IMR-90 (cell line): ENCODE results near the gene TRMT11. TPM values are rescaled to one million over a fixed set of nuclear protein-coding genes. Genes with fewer than 3 reads are reported as not detected.
A peak's percentile ranks its signal among the peaks of the same experiment; 100 is the strongest.

Experiments
- ATAC-seq: fragments of 200-7000 bp; cut with Tn5 transposase; 2 replicates; pipeline ENCODE4 v1.9.1; 2020; ENCODE audit warnings: low read depth, mild to moderate bottlenecking, moderate library complexity
- BruUV-seq: library from RNA; stranded (reverse); fragments of 400-500 nt; replicated peaks from 2 replicates; lab custom pipeline; 2021; lab: Mats Ljungman, UMichigan
- CTCF ChIA-PET: fragments of 300-600 bp; formaldehyde crosslinking; extraction: SDS; loops from one replicate; lab custom pipeline; 2021; ENCODE audit warnings: antibody characterized with exemption; lab: Yijun Ruan, JAX
- POLR2A ChIA-PET: fragments of 300-600 bp; sonication (Branson Sonifier 250); formaldehyde crosslinking; loops from one replicate; lab custom pipeline; 2022; ENCODE audit warnings: antibody characterized with exemption; ENCODE audit not compliant: unreplicated experiment; lab: Charles Lee
- DNase-seq: peaks from one replicate; pipeline ENCODE4 v3.0.0; 2013
- H2AFZ ChIP-seq: replicated peaks from 2 replicates; pipeline ENCODE3; 2013; ENCODE audit warnings: low read length, mild to moderate bottlenecking; ENCODE audit not compliant: poor library complexity
- H2AK5ac ChIP-seq: 2 replicates; pipeline ENCODE4 v1.6.1; 2013; ENCODE audit warnings: low read depth, low read length, inconsistent platforms
- H2AK9ac ChIP-seq: replicated peaks from 2 replicates; pipeline ENCODE3; 2013; ENCODE audit warnings: mild to moderate bottlenecking, low read depth, low read length, moderate library complexity; ENCODE audit not compliant: poor library complexity
- H2BK120ac ChIP-seq: 2 replicates; pipeline ENCODE4 v1.6.1; 2013; ENCODE audit warnings: low read depth, low read length, inconsistent platforms
- H2BK15ac ChIP-seq: 3 replicates; pipeline ENCODE4 v1.6.1; 2013; ENCODE audit warnings: low read depth, low read length, inconsistent platforms
- H2BK20ac ChIP-seq: 2 replicates; pipeline ENCODE4 v1.6.1; 2013; ENCODE audit warnings: low read depth, mild to moderate bottlenecking, inconsistent platforms, low read length, moderate library complexity
- H2BK5ac ChIP-seq: 2 replicates; pipeline ENCODE4 v1.6.1; 2013; ENCODE audit warnings: mild to moderate bottlenecking, low read depth, low read length, inconsistent platforms; ENCODE audit not compliant: poor library complexity, severe bottlenecking
- H3K14ac ChIP-seq: replicated peaks from 2 replicates; pipeline ENCODE4 v1.6.1; 2013; ENCODE audit warnings: low read depth, low read length, inconsistent platforms
- H3K18ac ChIP-seq: 2 replicates; pipeline ENCODE4 v1.6.1; 2013; ENCODE audit warnings: low read depth, low read length, control low read depth
- H3K23ac ChIP-seq: 2 replicates; pipeline ENCODE4 v1.6.1; 2013; ENCODE audit warnings: low read depth, low read length, inconsistent platforms
- H3K27ac ChIP-seq: 2 replicates; pipeline ENCODE4 v1.5.1; 2013; ENCODE audit warnings: mild to moderate bottlenecking, control low read depth, low read length; ENCODE audit not compliant: insufficient read depth
- H3K27me3 ChIP-seq: 2 replicates; pipeline ENCODE4 v1.6.1; 2013; ENCODE audit warnings: low read length; ENCODE audit not compliant: control insufficient read depth, insufficient read depth
- H3K36me3 ChIP-seq: 2 replicates; pipeline ENCODE4 v1.6.1; 2013; ENCODE audit warnings: low read length, mixed read lengths; ENCODE audit not compliant: control insufficient read depth, insufficient read depth
- H3K4ac ChIP-seq: 2 replicates; pipeline ENCODE4 v1.6.1; 2013; ENCODE audit warnings: low read depth, low read length, inconsistent platforms
- H3K4me1 ChIP-seq: 2 replicates; pipeline ENCODE4 v1.6.1; 2013; ENCODE audit warnings: low read length, mixed read lengths; ENCODE audit not compliant: control insufficient read depth, insufficient read depth
- H3K4me2 ChIP-seq: 2 replicates; pipeline ENCODE4 v1.6.1; 2013; ENCODE audit warnings: low read depth, mild to moderate bottlenecking, control low read depth, low read length, moderate library complexity
- H3K4me3 ChIP-seq: 2 replicates; pipeline ENCODE4 v1.5.1; 2013; ENCODE audit warnings: low read depth, mild to moderate bottlenecking, control low read depth, low read length, moderate library complexity; ENCODE audit not compliant: insufficient read depth
- H3K56ac ChIP-seq: 2 replicates; pipeline ENCODE4 v1.6.1; 2013; ENCODE audit warnings: low read length, inconsistent platforms; ENCODE audit not compliant: insufficient read depth; ENCODE audit errors: extremely low read depth
- H3K79me1 ChIP-seq, 2 experiments: 2 replicates each; pipeline ENCODE4 v1.6.1; 2013; ENCODE audit warnings: low read length in 2 of 2, inconsistent platforms in 1 of 2, low read depth in 1 of 2
- H3K9ac ChIP-seq: 2 replicates; pipeline ENCODE4 v1.6.1; 2013; ENCODE audit warnings: low read depth, low read length, control low read depth
- H3K9me1 ChIP-seq: 2 replicates; pipeline ENCODE4 v1.6.1; 2013; ENCODE audit warnings: low read length, inconsistent platforms; ENCODE audit not compliant: insufficient read depth
- H3K9me3 ChIP-seq: 2 replicates; pipeline ENCODE4 v1.6.1; 2013; ENCODE audit warnings: low read length; ENCODE audit not compliant: control insufficient read depth, insufficient read depth
- H4K20me1 ChIP-seq: 2 replicates; pipeline ENCODE4 v1.6.1; 2013; ENCODE audit warnings: low read length, inconsistent platforms; ENCODE audit not compliant: insufficient read depth
- H4K5ac ChIP-seq: 2 replicates; pipeline ENCODE4 v1.6.1; 2013; ENCODE audit warnings: mild to moderate bottlenecking, low read depth, low read length, control low read depth
- H4K8ac ChIP-seq, 2 experiments: 2 replicates each; pipeline ENCODE4 v1.6.1; 2013; ENCODE audit warnings: low read depth in 2 of 2, low read length in 2 of 2, control low read depth in 1 of 2, inconsistent platforms in 1 of 2
- H4K91ac ChIP-seq: 2 replicates; pipeline ENCODE4 v1.6.1; 2013; ENCODE audit warnings: low read depth, low read length, inconsistent platforms; ENCODE audit not compliant: insufficient read depth
- CEBPB ChIP-seq: IDR thresholded peaks from 2 replicates; pipeline ENCODE4 v1.6.1; 2012; ENCODE audit warnings: low read depth, low read length, improper control_type of control experiment
- RCOR1 ChIP-seq: IDR thresholded peaks from 2 replicates; pipeline ENCODE4 v1.6.1; 2012; ENCODE audit warnings: mild to moderate bottlenecking, low read length, improper control_type of control experiment; ENCODE audit not compliant: insufficient replicate concordance
- WGBS, 2 experiments: methylation state at CpG; one replicate each; pipeline versions ENCODE4 v1.1.5 to v1.1.7; 2013; ENCODE audit warnings: missing lambda C conversion rate in 2 of 2; ENCODE audit not compliant: insufficient read length in 1 of 2; ENCODE audit errors: extremely low coverage in 2 of 2; 5-methylcytosine and 5-hydroxymethylcytosine counted together
- dilution Hi-C: fragments of 300-500 bp; cut with HindIII; formaldehyde crosslinking; loops from one replicate; pipeline ENCODE4 v1.14.3; 2018; ENCODE audit warnings: low sequenced_read_pairs; ENCODE audit not compliant: unreplicated experiment
- in situ Hi-C: fragments of 300-500 bp; cut with MboI; formaldehyde crosslinking; loops from 3 replicates; pipeline ENCODE4 v1.14.3; 2019; ENCODE audit warnings: low sequenced_read_pairs, inconsistent platforms, mixed read lengths
- intact Hi-C: fragments of 100-400 bp; cut with micrococcal nuclease; formaldehyde crosslinking; loops from 2 replicates; pipeline ENCODE4 v1.10.0; 2022
- polyA plus RNA-seq, 3 experiments: library from polyadenylated mRNA; depleted of rRNA; stranded (reverse); fragments of >200 nt; gene quantifications; 2 replicates each; pipeline ENCODE4 v1.2.3, GENCODE V29; 2012; ENCODE audit warnings: low replicate concordance in 1 of 3
- total RNA-seq: library from RNA; depleted of rRNA; stranded (reverse); fragments of >200 nt; gene quantifications from 2 replicates; pipeline ENCODE4 v1.2.3, GENCODE V29; 2012
- TF ChIP-seq, protein P1 (sequence below): fragments of 150-350 bp; IDR thresholded peaks from 2 replicates; pipeline ENCODE4 v1.6.1; 2016; ENCODE audit warnings: low read depth, mild to moderate bottlenecking, low read length, moderate library complexity, borderline replicate concordance
- TF ChIP-seq, protein P2 (sequence below): fragments of 150-350 bp; IDR thresholded peaks from 2 replicates; pipeline ENCODE4 v1.6.1; 2017; ENCODE audit warnings: mild to moderate bottlenecking, antibody characterized with exemption, low read length, low read depth

The TRMT11 gene
- total and polyA plus RNA-seq, 2 of the 4 experiments (the other 2 are of a cell fraction) = 14.3 to 19.0 TPM

- TF ChIP-seq, protein P1, sequence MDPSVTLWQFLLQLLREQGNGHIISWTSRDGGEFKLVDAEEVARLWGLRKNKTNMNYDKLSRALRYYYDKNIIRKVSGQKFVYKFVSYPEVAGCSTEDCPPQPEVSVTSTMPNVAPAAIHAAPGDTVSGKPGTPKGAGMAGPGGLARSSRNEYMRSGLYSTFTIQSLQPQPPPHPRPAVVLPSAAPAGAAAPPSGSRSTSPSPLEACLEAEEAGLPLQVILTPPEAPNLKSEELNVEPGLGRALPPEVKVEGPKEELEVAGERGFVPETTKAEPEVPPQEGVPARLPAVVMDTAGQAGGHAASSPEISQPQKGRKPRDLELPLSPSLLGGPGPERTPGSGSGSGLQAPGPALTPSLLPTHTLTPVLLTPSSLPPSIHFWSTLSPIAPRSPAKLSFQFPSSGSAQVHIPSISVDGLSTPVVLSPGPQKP = no peak
- no peak for TF ChIP-seq CEBPB
Measured at GRCh38 chr6:125957391-125957693, 29.0 kb upstream of the TRMT11 start (continued).

DNA sequence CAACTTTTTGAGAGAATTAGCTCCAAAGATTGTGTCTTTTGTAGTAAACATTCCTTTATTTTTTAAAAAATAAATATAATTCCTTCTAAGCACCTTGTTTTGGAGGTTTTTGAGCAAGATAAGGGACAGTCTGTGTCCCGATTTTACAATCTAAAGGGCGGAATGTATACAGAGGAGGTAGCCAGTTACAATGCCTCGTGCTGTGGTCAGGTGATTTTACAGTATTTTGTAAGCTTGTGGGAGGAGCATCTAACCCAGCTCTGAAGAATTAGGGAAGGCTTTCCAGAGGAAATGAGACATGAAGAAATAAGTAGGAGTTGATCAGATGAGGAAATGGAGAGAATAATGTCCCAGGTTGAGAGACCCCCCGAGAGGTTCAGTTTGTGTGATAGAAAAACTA lies 28.5 kb upstream of the TRMT11 start:
- CTCF ChIA-PET = interaction anchor here (1.0 to 4.0 kb wide), 5 partner anchors 10 to 177 kb away, joined by 3 to 45 read pairs (median 4); partner anchors contain the start of gene NCOA7

More for the DNA sequence above, 28.5 kb upstream of the TRMT11 start:
- intact Hi-C loops = loop anchor here (2.0 to 5.0 kb wide), 2 partner anchors 51 to 101 kb away; no protein-coding TSS in a partner anchor
- Histone ChIP-seq H2AK9ac (no peak overlapping the region), H3K9me3 (no peaks in the 10 kb centered on the region), H3K79me1 (peaks cover 14 to 27% of the 10 kb centered on the region in 2 experiments), H3K36me3 (no peaks in the 10 kb centered on the region), H2BK15ac (no peak overlapping the region), H2BK20ac (no peak overlapping the region), H3K56ac (no peak overlapping the region), H2BK120ac (no peak overlapping the region), H3K14ac (0 out of 2 replicates have a peak overlapping the region, but pooled peaks have one; percentile 3), H4K8ac (peak overlapping the region; percentile 2 to 41; a peak in 2 of 4 replicates), H3K23ac (peak overlapping the region; percentile 87; the same call in 1 of the 2 replicates), H4K91ac (no peak overlapping the region), H3K18ac (no peak overlapping the region), H4K20me1 (no peaks in the 10 kb centered on the region), H3K4me2 (peak overlapping the region; percentile 97), H4K5ac (no peak overlapping the region), H2AFZ (no peak overlapping the region), H2AK5ac (no peak overlapping the region), H3K4ac (peak overlapping the region; percentile 3; the same call in 1 of the 2 replicates), H3K27ac (no peak overlapping the region), H3K9ac (no peak overlapping the region; the same call in 1 of the 2 replicates), H3K4me3 (peak overlapping the region; percentile 72; the same call in 1 of the 2 replicates), H3K4me1 (no peaks in the 10 kb centered on the region), H3K27me3 (no peaks in the 10 kb centered on the region), H3K9me1 (no peaks in the 10 kb centered on the region; the same call in 1 of the 2 replicates), H2BK5ac (no peak overlapping the region)
- in situ Hi-C loops = loop anchor here (5.0 kb wide), 1 partner anchor 171 kb away; no protein-coding TSS in a partner anchor
- ATAC-seq (no peak), DNase-seq (peak; percentile 65)
- WGBS, 2 experiments = 87% methylated on average over 3 of the region's 4 CpGs; no CpG with 5 or more reads in 1 of the 2 experiments
- dilution Hi-C loops = no loop called here
- no peak for TF ChIP-seq RCOR1
- TF ChIP-seq, protein P2, sequence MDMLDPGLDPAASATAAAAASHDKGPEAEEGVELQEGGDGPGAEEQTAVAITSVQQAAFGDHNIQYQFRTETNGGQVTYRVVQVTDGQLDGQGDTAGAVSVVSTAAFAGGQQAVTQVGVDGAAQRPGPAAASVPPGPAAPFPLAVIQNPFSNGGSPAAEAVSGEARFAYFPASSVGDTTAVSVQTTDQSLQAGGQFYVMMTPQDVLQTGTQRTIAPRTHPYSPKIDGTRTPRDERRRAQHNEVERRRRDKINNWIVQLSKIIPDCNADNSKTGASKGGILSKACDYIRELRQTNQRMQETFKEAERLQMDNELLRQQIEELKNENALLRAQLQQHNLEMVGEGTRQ = peak; percentile 33; the same call in 1 of the 2 replicates
- no TSS peak for BruUV-seq
- POLR2A ChIA-PET = interaction anchor here (1.1 kb wide), 1 partner anchor 167 kb away, joined by 3 read pairs; the partner anchor contains the start of gene NCOA7
